NT2/D1 (cell line): ENCODE data around the gene PLEKHA5.
"Not testable (repeated sequence)": the region's sequence is repeated elsewhere in the genome, so short reads cannot be mapped to it uniquely, and the experiment has no call there.

ENCODE experiments used
- SUZ12 ChIP-seq: IDR thresholded peaks from 2 replicates; pipeline ENCODE4 v1.6.1; 2011; ENCODE audit not compliant: insufficient read length, insufficient read depth; ENCODE audit errors: extremely low read depth
- YY1 ChIP-seq: IDR thresholded peaks from 2 replicates; pipeline ENCODE4 v1.6.1; 2011; ENCODE audit not compliant: insufficient read length, insufficient read depth

GRCh38 chr12:19400649-19401285, 271.2 kb downstream of the PLEKHA5 start:
- not testable (repeated sequence) for TF ChIP-seq YY1, SUZ12
